Measurements from ENCODE around the gene USP10.

The USP10 gene

GRCh38 chr16:84654238-84654637 is 45.6 kb upstream of the USP10 start:
- H3K4me3 ChIP-seq (ENCODE audit: low read depth, low read length): no peak overlapping the region
- H3K36me3 ChIP-seq (ENCODE audit: control insufficient read depth in 2 of 2, insufficient read depth in 1 of 2, low read length in 2 of 2): peaks cover 4 to 69% of the 10 kb centered on the region in 2 experiments; a peak in 2 of 3 replicates
- CTCF ChIA-PET: interaction anchor here (1.5 kb wide), 1 partner anchor 72 kb away, joined by 5 read pairs; no protein-coding TSS in a partner anchor
- no peak for TF ChIP-seq ZNF140 (tag by site-specific recombination; IDR thresholded peaks at IDR 0.05)
- no peak for TF ChIP-seq TCF7L2 (IDR thresholded peaks at IDR 0.05; ENCODE audit: borderline replicate concordance, low read depth, low read length)
- TF ChIP-seq ZNF121 (tag by site-specific recombination; IDR thresholded peaks at IDR 0.05): peak; percentile 80
- TF ChIP-seq ZBTB11 (tag by site-specific recombination; conservative IDR thresholded peaks at IDR 0.05; ENCODE audit: low read depth): no peak
- no peaks in the 10 kb centered on the region for H3K9me3 ChIP-seq (ENCODE audit: control insufficient read depth, insufficient read depth, low read depth, low read length)
- H3K27ac ChIP-seq (ENCODE audit: extremely low read depth, low read depth, low read length): no peak overlapping the region
- no peaks in the 10 kb centered on the region for H3K4me1 ChIP-seq (ENCODE audit: control insufficient read depth, insufficient read depth, low read length)
- POLR2A ChIA-PET: no interaction called here

DNA sequence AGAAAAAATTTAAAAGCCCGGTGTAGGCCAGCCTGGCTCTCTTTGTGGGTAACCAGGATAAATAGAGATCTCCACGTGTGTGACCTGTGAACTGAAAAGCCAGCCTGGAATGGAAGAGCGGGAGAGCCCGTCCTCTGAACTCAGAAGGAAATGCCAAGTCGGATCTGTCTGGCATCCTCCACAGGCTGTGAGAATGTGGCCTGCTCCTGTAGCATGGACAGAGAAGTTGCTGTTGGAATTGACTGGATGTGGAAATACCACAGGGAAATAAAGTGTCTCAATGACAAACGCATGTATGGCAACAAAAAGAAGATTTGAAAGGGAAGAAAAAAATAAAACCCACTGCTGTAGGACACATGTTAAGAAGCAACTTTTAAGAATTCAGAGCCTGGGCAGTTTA is 44.8 kb upstream of the USP10 start:
- no peaks in the 10 kb centered on the region for H3K9me3 ChIP-seq (ENCODE audit: control insufficient read depth, insufficient read depth, low read depth, low read length)
- ChIA-PET CTCF (interaction anchor here (1.5 kb wide), 1 partner anchor 71 kb away, joined by 5 read pairs; no protein-coding TSS in a partner anchor), POLR2A (no interaction called here)
- H3K27ac ChIP-seq (ENCODE audit: extremely low read depth, low read depth, low read length): no peak overlapping the region
- no peaks in the 10 kb centered on the region for H3K4me1 ChIP-seq (ENCODE audit: control insufficient read depth, insufficient read depth, low read length)
- TF ChIP-seq ZFP69B (tag by site-specific recombination; IDR thresholded peaks at IDR 0.05) (no peak), ZNF10 (tag by site-specific recombination; IDR thresholded peaks at IDR 0.05) (no peak), ZNF423 (tag by site-specific recombination; IDR thresholded peaks at IDR 0.05) (no peak), KLF16 (tag by site-specific recombination; IDR thresholded peaks at IDR 0.05) (no peak)
- TF ChIP-seq, protein P1, sequence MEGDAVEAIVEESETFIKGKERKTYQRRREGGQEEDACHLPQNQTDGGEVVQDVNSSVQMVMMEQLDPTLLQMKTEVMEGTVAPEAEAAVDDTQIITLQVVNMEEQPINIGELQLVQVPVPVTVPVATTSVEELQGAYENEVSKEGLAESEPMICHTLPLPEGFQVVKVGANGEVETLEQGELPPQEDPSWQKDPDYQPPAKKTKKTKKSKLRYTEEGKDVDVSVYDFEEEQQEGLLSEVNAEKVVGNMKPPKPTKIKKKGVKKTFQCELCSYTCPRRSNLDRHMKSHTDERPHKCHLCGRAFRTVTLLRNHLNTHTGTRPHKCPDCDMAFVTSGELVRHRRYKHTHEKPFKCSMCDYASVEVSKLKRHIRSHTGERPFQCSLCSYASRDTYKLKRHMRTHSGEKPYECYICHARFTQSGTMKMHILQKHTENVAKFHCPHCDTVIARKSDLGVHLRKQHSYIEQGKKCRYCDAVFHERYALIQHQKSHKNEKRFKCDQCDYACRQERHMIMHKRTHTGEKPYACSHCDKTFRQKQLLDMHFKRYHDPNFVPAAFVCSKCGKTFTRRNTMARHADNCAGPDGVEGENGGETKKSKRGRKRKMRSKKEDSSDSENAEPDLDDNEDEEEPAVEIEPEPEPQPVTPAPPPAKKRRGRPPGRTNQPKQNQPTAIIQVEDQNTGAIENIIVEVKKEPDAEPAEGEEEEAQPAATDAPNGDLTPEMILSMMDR (tag by site-specific recombination; IDR thresholded peaks at IDR 0.05): no peak
- TF ChIP-seq, protein P2, sequence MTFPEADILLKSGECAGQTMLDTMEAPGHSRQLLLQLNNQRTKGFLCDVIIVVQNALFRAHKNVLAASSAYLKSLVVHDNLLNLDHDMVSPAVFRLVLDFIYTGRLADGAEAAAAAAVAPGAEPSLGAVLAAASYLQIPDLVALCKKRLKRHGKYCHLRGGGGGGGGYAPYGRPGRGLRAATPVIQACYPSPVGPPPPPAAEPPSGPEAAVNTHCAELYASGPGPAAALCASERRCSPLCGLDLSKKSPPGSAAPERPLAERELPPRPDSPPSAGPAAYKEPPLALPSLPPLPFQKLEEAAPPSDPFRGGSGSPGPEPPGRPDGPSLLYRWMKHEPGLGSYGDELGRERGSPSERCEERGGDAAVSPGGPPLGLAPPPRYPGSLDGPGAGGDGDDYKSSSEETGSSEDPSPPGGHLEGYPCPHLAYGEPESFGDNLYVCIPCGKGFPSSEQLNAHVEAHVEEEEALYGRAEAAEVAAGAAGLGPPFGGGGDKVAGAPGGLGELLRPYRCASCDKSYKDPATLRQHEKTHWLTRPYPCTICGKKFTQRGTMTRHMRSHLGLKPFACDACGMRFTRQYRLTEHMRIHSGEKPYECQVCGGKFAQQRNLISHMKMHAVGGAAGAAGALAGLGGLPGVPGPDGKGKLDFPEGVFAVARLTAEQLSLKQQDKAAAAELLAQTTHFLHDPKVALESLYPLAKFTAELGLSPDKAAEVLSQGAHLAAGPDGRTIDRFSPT (tag by site-specific recombination; IDR thresholded peaks at IDR 0.05): no peak
- H3K36me3 ChIP-seq (ENCODE audit: control insufficient read depth in 2 of 2, insufficient read depth in 1 of 2, low read length in 2 of 2): peaks cover 4 to 76% of the 10 kb centered on the region in 2 experiments; a peak in 2 of 3 replicates
- no peak overlapping the region for H3K4me3 ChIP-seq (ENCODE audit: low read depth, low read length)

DNA sequence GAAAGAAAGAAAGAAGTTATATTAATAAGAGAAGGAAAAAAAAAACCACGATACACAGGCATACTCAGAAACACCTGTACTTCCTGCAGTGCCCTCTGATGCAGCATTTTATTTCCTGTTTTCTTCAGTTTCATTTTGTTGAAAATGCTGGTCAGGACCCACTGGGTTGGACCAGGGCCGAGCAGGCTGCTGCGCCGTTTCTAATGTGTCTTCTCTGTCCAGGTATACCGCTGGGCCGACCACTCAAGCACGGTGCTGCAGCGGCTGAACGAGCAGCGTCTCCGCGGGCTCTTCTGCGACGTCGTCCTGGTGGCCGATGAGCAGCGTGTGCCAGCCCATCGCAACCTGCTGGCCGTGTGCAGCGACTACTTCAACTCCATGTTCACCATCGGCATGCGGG is 43.2 kb upstream of the USP10 start:
- H3K36me3 ChIP-seq (ENCODE audit: control insufficient read depth in 2 of 2, insufficient read depth in 1 of 2, low read length in 2 of 2): peaks cover 4 to 79% of the 10 kb centered on the region in 2 experiments; a peak in 2 of 3 replicates
- ChIA-PET CTCF (interaction anchor here (1.7 kb wide), 1 partner anchor 69 kb away, joined by 4 read pairs; no protein-coding TSS in a partner anchor), POLR2A (no interaction called here)
- H3K4me3 ChIP-seq (ENCODE audit: low read depth, low read length): no peak overlapping the region
- H3K27ac ChIP-seq (ENCODE audit: extremely low read depth, low read depth, low read length): no peak overlapping the region
- no peaks in the 10 kb centered on the region for H3K4me1 ChIP-seq (ENCODE audit: control insufficient read depth, insufficient read depth, low read length)
- no peaks in the 10 kb centered on the region for H3K9me3 ChIP-seq (ENCODE audit: control insufficient read depth, insufficient read depth, low read depth, low read length)
- TF ChIP-seq ZFP37 (tag by site-specific recombination; IDR thresholded peaks at IDR 0.05) (no peak), ZNF24 (tag by site-specific recombination; IDR thresholded peaks at IDR 0.05) (no peak), SETDB1 (IDR thresholded peaks at IDR 0.05; ENCODE audit: insufficient read length, low read length) (no peak), SALL2 (tag by site-specific recombination; IDR thresholded peaks at IDR 0.05; ENCODE audit: borderline replicate concordance) (no peak), KLF9 (tag by site-specific recombination; IDR thresholded peaks at IDR 0.05; ENCODE audit: low read depth) (no peak)
- TF ChIP-seq, protein P3, sequence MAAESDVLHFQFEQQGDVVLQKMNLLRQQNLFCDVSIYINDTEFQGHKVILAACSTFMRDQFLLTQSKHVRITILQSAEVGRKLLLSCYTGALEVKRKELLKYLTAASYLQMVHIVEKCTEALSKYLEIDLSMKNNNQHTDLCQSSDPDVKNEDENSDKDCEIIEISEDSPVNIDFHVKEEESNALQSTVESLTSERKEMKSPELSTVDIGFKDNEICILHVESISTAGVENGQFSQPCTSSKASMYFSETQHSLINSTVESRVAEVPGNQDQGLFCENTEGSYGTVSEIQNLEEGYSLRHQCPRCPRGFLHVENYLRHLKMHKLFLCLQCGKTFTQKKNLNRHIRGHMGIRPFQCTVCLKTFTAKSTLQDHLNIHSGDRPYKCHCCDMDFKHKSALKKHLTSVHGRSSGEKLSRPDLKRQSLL (tag by site-specific recombination; IDR thresholded peaks at IDR 0.05): no peak
- TF ChIP-seq, protein P1 (tag by site-specific recombination; IDR thresholded peaks at IDR 0.05): no peak
- TF ChIP-seq, protein P4, sequence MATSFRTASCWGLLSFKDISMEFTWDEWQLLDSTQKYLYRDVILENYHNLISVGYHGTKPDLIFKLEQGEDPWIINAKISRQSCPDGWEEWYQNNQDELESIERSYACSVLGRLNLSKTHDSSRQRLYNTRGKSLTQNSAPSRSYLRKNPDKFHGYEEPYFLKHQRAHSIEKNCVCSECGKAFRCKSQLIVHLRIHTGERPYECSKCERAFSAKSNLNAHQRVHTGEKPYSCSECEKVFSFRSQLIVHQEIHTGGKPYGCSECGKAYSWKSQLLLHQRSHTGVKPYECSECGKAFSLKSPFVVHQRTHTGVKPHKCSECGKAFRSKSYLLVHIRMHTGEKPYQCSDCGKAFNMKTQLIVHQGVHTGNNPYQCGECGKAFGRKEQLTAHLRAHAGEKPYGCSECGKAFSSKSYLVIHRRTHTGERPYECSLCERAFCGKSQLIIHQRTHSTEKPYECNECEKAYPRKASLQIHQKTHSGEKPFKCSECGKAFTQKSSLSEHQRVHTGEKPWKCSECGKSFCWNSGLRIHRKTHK (tag by site-specific recombination; IDR thresholded peaks at IDR 0.05): no peak

All from HEK293 (cell line).